ENCODE results near the gene PTF1A. TPM values are rescaled to one million over a fixed set of nuclear protein-coding genes. Genes with fewer than 3 reads are reported as not detected.

PTF1A gene
- total RNA-seq, result not detected in 2 replicates

DNA sequence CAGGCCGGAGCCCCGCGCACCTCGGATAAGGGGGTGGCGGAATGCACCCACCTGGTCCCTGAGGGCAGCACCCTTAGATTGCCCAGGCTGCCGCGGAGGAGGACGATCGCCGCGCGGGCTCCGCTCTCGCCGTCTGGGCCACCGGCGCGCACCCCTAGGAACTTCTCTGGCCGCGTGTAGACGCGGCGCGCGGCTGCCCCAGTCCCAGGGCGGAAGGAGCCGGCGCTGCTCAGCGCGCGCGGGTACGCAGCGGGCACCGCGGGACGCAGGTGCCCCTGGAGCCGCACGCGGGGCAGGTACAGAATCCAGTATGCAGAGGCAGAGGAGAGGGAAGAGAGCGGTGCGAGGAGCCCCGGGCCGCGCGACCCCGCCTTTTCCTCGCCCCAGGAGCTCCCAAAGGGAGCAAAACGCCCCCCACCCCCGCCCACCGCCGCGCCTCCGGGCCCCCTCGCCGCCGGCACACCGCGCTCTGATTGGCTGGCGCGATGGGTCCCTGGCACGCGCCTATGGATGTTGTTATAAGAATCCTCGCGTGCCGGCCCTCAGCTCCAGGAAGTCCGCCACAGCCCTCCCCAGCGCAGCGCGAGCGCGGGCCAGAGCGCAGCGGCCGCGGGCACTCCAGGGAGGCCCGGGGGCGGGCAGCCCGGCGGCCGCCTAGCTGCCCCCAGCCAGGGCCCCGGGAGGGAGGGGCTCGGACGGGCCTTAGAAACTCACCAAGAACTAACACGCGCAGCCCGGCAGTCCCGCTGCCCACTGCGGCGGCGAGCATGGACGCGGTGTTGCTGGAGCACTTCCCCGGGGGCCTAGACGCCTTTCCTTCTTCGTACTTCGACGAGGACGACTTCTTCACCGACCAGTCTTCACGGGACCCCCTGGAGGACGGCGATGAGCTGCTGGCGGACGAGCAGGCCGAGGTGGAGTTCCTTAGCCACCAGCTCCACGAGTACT, at the start of gene PTF1A:
TSS of gene PTF1A (plus strand) at position 549 of the 948 bp plus-strand sequence. CDS start at position 768, 219 bp downstream.

Other genes starting within 250 kb of the PTF1A start
- gene MSRB2, start 96.7 kb upstream of the PTF1A start, total RNA-seq, result 9.2 and 14.9 TPM in 2 replicates
- gene C10orf67, start 152.5 kb downstream of the PTF1A start, total RNA-seq, result 0.19 TPM in 1 of 2 replicates, not detected in the other
- gene OTUD1, start 246.8 kb downstream of the PTF1A start, total RNA-seq, result 3.6 and 8.7 TPM in 2 replicates

Data from regular cardiac myocyte (primary cell).